Measurements from ENCODE around the gene TYMS.
A peak's percentile ranks its signal among the peaks of the same experiment; 100 is the strongest.
"Not testable (repeated sequence)": the region's sequence is repeated elsewhere in the genome, so short reads cannot be mapped to it uniquely, and the experiment has no call there.

TYMS gene

DNA sequence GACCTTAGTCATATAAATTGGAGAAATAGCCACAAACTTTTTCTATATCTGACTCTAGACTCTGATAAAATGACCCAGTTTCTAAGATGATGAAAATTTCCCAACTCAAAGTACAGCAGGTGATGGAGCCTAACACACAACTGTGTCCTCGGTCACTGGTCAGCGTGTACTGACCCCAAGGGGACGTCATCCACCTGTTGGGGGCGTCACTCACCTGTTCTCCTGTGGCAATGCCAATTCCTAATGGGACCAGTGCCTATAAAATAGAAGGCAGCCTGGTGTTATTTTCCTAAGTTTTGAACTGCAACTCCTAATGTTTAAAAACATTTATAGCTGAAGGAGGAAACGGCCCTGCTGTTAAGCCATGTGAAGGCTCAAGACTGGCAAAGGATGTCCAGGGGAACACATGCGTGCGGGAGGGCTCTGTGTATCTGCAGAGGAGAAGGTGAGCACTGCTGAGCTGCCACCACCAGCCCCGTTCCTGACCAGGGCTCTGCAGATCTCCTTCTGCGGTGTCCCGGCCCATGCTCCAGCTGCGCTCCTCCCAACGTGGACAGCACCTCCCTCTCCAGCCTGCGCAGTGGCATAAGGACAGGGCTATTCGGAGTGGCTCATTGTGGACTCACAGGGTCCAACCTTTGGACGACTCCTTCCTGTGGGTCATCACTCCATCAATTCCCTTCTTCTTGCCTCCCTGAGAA is 21.2 kb downstream of the TYMS start:
- DNase-seq: no peak

DNA sequence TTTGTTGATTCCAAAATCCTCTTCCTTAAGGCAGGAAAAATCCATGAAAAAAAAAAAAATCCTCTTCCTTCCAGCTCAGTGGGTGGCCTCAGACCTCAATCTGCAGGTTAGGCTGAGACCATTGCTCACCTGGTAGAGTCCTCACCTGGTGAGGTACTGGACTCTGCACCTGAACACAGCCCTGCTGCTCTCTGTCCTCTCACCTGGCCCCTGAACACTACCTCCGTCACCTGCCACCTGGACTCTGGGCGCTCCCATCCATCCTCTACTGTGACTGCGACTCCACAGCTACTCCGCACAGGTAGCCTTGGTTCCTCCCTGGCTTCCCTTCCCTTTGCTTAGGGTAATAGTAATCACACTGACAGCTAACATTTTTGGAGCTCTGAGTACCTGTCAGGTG is 22.1 kb downstream of the TYMS start:
- no peak for DNase-seq

DNA sequence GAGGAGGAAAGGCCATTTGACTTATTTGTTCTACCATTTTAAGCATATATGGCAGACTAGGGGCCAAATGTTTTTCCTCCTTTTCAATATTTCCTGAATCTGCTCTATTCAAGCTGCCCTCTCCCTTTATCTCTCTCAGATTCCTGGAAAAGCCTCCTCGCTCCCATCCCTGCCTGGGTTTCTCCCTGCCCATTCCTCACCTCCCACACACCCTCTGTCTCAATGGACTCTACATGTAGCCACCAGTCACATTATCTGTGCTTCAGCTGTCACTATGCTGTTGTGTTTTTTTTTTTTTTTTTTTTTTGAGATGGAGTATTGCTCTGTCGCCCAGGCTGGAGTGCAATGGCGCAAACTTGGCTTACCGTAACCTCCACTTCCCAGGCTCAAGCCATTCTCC is 22.9 kb downstream of the TYMS start:
- DNase-seq: no peak

DNA sequence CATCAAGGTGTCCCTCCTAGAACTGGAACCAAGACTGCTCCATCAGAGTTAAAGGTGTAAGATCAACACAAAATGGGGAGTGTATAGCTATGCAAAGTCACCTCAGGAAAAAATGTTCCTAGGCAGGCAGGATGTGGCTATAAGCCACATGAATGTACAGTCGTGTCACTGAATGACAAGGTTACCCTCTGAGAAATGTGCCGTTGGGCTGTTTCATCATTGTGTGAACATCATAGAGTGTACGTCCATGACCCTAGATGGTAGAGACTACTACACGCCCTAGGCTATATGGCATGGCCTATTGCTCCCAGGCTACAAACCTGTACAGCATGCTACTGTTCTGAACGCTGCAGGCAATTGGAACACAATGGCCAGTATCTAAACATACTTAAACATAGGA is 24.5 kb downstream of the TYMS start:
- no peak for DNase-seq

DNA sequence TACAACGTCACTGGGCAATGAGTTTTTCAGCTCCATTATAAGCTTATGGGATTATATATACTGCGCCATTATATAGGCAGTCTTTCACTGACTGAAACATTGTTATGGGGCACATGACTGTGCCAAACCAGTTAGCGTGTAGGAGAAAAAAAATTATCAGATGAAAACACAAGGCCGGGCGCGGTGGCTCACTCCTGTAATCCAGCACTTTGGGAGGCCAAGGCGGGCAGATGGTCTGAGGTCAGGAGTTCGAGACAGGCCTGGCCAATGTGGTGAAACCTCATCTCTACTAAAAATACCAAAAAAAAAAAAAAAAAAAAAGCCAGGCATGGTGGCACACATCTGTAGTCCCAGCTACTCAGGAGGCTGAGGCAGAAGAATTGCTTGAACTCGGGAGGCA is 25.0 kb downstream of the TYMS start:
- not testable (repeated sequence) for DNase-seq

DNA sequence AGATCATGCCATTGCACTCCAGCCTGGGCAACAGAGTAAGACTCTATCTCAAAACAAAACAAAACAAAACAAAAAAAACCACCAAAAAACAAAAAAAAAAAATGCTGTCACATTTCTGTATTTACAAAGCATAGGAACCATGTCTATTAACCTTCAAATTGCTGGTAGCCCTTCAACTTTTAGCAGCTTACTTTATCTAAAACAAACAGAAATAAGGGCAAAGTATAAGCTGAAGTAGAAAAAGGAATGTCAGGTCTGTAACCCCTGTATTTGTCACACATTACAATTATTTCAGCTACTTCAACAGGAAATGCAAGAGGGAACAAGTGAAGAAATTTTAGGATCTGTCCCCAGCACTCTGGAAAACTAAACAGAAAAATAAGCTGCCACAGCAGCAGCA is 25.4 kb downstream of the TYMS start:
- no peak for DNase-seq

DNA sequence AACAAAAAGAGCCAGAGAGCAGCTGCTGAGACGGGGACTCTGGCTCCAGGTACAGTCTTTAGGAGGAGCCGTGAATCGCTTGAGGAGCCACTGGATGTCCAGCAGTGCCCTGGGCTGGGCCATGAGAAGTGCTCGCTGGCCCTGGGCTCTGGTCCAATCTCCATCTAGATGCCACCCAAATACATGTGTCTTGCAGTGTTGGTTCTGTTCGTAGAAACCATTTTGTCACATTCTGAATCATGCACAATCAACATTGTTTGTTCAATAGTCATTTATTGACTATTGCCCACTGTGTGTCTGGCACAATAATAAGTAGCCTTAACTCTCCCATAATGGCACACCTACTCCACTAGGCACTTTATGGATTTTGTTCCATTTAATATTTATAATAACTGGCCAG is 26.1 kb downstream of the TYMS start:
- no peak for DNase-seq

DNA sequence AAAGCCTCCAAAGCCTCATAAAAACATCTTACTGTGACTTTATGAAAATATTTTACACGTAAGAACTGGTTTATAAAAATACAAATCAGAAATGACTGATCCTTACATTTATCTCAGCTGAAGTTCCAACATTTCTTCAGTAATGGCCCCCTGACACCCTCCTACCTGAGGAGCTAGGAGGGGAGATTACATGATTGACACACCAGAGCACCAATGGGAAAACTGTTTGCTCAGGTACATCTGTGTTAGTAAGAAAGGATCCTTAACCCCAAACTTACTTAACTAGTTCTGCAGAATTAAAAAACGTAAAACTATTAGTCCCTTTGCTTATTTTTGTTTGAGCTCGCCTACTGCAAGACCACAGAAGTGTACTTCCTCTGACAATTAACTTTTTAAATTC is 28.0 kb downstream of the TYMS start:
- no peak for DNase-seq

DNA sequence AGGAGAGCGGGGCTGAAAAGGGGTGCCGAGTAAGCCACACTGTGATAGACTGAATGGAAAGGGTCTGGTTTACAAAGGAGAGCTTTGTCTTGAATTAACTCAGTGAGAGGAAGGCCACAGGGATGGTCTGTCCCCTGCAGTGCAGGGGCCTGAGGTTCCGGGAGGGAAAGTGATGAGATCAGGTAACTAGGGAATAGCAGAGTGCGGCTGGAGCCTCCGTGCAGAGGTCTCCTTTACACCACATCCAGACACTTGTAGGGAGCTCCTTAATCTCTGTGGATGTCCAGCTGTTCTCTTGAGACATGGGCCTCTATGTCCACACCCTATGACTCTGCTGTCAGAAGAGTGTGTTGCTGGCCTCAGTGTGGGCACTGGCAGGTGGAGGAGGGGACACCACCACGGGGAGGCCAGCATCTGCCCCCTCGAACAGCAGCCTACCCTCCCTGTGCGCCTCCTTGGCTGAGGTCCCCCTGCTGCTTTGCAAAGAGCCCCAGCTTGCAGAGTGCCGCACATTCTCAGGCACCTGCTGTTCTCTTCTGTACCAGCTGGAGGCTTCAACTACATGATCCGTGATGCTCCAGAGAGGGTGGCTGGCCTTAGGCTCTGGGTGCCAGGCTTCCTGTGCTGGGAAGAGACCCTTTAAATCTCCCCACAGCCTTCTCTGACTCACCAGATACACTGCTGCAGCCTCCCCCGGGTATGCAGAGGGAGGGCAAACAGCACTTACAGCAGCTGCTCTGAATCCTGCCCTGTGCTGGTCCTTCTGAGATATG is 29.1 kb downstream of the TYMS start:
- no peak for DNase-seq

DNA sequence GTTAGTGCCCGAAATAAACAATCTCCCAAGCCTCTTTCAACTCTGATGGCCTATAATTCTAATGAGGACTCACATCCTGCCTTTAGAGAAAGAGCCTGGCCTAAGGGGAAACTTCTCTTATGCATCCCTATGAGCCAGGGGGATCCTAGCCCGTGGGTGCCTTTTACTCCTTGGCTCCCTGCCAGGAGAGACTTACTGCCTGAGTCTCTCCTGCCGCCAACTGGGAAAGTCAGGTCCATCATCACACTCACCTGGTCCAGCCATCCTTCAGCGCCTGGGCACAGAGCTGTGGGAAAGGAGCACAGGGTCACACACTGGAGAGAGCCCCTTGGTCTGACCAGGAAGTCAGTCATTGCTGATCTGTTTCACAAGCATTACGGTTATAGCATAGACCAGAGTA is 30.9 kb downstream of the TYMS start:
- DNase-seq: peak in 1 of 2 experiments; percentile 7

DNA sequence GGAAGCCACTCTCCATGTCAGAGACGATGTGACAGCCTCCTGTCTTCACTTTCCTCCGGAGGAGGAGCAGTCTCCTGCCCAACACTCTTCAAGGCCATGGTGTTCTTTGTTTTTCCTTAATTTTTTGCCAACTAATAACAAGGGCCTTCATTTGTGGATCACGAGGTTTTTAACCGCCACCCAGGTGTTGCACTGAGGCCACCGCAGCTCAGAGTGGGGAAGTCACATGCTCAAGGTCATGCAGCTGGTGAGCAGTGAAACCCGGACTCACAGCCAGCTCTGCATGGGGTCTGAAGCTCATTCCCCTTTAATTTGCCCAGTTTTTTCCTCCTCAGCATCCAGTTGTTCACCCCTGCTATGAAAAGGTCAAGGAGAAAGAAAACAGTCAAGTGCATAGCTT is 35.4 kb downstream of the TYMS start:
- DNase-seq: no peak

DNA sequence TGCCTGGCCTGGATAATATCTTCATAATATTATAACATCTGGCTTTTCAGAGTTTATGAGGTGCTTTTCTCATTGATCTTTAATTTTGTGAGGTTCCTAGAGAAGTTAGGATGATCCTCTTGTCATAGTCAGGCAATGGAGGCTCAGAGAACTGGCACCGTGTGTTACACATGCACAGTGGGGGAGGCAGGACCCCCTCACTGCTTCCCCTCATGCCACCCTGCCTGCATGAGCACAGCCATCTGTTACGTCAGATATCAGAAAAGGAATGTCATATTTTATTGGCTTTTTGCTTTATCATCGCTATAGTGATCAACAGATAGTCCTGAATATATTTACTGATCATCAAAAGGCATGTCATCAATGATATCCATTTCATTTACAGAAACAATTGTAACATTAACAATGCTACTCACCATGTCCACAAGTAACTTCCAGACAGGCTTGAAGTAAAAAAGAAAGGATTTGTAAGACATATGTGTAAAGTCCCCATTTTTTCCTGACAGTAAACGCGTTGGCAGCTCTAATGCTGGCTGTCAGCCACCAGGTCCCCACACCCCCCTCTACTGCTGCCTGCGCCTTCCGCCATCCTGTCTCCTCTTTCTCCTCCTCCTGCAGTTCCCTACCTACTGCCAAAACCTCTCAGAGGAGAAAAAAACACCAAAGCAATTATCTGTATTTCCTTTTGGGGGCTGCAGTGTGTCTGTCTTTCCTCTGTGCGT is 36.2 kb downstream of the TYMS start:
- DNase-seq: no peak

DNA sequence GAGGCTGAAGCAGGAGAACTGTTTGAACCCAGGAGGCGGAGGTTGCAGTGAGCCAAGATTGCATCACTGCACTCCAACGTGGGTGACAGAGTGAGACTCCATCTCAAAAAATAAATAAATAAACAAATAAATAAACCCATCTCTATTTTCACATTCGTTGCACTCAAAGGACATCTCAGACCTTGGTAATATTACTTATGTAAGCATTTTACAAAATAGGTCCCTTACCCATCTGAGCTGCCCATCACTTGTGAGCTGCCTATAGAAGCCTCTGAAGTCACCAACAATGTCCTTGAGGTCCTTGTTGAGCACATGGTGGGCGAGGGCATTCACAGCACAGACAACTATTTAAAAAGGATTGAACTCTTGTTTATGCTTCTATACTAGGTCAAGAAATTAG is 39.6 kb downstream of the TYMS start:
- DNase-seq: no peak

DNA sequence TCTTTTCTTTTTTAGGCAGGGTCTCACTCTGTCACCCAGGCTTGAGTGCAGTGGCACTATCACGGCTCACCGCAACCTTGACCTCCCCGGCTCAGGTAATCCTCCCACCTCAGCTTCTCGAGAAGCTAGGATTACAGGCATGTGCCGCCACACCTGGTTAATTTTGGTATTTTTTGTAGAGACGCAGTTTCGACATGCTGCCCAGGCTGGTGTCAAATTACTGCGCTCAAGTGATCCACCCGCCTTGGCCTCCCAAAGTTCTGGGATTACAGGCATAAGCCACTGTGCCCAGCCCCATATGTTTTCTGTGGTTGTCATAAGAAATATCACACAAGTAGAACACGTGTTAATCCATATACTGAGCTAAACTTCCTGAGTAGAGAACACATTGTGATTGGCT is 40.3 kb downstream of the TYMS start:
- no peak for DNase-seq

DNA sequence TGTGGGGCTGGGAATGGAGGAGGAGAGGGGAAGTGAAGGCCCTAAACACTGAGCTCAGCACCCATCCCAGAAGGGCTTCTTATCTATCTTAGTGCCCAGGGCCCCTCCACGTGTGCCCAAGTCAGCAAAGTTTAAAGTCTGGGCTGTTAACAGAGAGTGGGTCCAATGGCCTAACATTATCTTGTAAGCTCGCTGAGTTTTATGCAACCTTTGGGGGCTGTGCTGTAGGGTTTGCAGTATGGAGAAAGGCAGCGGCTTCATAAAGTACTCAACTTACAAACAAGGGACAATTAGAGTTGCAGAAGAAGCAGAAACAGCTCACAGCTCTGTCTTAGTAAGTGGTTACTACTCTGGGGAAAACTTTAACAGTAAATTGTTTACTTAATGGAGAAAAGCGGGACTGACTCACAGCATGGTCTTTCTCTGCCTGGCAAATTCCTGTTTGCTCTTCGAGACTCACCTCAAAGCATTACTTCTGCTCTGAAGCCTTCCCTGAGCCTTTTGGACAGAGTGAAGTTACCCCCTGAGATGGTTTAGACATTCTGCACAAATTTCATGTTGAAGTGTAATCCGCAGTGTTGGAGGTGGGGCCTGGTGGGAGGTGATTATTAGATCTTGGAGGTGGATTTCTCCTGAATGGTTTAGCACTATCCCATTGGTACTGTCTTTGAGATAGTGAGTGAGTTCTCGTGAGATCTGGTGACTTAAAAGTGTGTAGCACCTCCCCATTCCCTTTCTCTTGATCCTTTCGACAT is 45.9 kb downstream of the TYMS start:
- DNase-seq: no peak

DNA sequence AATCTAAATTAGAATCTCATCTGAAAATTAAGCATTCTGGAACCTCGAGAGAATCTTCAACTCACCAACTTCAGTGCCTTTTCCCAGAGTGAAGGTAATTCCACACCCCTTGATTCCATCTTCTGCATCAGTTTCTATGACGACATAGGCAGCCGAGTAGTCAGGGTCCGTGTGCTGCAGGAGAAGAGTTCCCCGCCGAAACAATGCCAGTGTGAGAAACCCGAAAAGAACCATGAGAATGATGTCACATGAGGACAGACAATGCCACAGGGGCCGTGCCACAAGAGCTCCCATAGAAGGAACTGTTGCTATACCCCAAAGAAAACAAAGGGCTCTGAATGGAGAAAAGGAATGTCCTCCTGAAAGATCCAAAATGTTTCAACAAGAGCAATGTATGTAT is 49.0 kb downstream of the TYMS start:
- no peak for DNase-seq

DNA sequence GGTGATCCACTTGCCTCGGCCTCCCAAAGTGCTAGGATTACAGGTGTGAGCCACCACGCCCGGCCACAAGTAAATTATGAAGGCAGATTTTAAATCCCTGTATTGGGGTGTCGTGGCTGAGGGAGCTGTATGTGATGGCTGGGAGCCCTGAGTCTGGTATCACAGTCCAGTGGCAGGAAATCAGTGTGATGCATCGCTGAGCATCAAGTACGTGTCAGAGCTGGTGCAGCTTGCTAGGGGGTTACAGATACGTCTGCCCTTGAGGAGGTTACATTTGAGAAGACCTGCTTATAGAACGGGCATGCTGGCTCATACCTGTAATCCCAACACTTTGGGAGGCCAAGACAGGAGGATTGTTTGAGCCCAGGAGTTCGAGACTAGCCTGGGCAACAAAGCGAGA is 50.6 kb downstream of the TYMS start:
- no peak for DNase-seq

DNA sequence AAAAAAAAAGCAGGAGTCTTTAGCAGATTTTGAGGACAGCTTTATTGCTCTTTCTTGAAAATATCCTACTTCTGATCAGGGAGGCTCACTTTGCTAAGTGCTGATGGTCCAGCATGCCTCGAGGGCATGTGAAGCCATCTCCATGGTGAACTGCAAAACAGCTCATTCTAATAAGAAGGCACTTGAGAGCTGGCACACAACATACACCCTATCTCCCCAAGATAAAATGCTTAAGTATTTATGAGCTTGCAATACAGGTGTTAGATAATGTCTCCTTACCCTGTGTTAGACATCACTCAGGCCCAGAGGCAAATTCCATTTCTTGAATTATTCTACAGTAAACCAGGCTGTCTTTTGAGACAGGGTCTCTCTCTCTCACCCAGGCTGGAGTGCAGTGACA is 52.3 kb downstream of the TYMS start:
- no peak for DNase-seq

DNA sequence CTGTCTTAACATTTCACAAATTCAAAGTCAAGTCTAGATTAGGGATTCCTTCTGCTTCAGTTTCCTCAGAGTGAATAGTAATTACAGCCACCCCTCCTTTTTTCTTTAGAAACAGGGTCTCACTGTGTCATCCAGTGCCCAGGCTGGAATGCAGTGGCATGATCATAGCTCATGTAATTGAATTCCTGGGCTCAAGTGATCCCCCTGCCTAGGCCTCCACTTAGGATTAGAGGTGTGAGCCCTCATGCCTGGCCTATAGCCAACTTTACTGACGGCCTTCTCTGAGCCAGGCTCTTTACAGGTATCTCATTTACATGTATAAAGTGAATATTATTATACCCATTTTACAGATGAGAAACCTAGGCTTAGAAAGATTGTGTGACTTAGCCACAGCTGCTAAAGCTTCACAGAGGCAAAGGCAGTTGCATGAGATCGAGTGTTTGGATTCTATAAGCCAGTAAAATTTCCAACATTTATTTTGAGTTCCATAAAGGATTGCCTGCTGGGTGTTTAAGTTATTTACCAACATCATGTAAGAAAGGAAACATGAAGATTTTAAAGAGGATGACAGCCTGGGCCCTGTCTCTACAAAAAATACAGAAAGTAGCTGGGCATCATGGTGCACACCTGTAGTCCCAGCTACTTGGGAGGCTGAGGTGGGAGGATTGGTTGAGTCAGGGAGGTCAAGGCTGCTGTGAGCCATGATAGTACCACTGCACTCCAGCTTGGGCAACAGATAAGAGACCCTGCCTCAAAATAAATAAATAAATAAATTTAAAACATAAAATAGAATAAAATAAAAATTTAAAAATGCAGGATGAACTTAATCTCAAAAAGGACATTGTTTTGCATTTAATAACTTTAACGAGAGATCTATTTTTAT is 53.2 kb downstream of the TYMS start:
- DNase-seq: no peak

DNA sequence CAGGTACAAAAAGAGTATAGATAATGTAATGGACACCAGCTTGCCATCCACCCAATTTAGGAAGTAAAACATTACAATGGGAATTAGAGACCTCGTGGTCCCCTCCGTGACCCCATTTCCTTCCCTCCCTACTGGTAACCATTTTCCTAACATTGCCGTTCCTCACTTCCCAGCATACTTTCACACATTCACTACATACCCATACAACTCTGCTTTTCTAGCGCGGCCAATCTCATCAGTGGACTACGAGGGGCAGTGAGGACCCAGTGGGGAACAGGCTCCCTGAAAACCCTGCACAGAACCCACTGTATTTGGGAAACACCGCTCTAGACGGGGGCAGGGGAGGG is 53.8 kb downstream of the TYMS start:
- peak in 1 of 2 experiments; percentile 16 for DNase-seq

DNA sequence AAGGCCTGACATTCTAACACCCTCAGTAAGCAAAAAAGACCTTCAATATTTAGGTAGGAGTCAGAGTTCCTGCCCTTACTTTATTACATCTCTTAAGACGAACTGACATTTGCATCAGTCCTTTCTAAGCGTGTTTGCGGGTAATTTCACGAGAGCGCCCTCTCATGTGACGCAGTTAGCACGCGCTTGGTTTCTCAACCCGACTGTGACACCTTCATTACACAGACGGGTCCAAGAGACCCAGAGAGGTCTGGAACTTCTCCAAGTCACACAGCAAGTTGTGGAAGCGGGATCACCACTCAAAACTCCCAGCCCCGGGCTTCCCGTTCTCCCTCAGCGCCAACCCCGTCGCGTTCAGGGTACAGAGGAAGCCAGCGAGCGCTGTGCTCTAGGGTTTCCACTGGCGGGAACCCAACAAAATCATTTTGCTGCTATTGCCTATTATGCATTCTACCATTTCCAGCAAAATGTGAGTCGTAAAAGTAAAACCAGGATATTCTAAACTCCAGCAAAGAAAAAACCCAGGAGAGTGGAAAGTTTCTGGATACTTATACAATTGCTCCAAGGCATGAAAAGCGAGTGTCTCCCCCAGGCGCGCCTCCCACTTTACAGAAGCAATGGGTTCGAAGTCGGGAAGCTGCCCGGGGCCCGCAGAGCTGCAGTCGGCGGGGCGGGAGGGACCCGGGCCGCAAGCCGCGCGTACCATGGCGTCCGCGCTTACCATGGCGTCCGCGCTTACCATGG is 54.4 kb downstream of the TYMS start:
- DNase-seq: peak; percentile 56 to 74
